HG02623 (cell line): ENCODE results near the gene ALPL.

ENCODE experiments used
- ATAC-seq: cut with Tn5 transposase; IDR thresholded peaks from one replicate; pipeline ENCODE4 v1.9.1; 2021; ENCODE audit warnings: moderate library complexity; ENCODE audit not compliant: unreplicated experiment

The ALPL gene

GRCh38 chr1:21614419-21615115, 105.3 kb downstream of the ALPL start:
- ATAC-seq, result no peak

GRCh38 chr1:21616372-21616771, 107.1 kb downstream of the ALPL start:
- no peak for ATAC-seq

- no peak for ATAC-seq
These were observed 108.0 kb downstream of the ALPL start for GRCh38 chr1:21617126-21617738.

GRCh38 chr1:21618059-21618458, 108.8 kb downstream of the ALPL start:
- ATAC-seq, result no peak

- ATAC-seq, result no peak
These were observed 109.5 kb downstream of the ALPL start for GRCh38 chr1:21618561-21619374.

- ATAC-seq, result no peak
These were observed 110.2 kb downstream of the ALPL start for GRCh38 chr1:21619375-21619947.

GRCh38 chr1:21620011-21620410, 110.8 kb downstream of the ALPL start:
- ATAC-seq, result no peak

- ATAC-seq, result no peak
These were observed 111.3 kb downstream of the ALPL start for GRCh38 chr1:21620496-21620895.

GRCh38 chr1:21621051-21621450, 111.8 kb downstream of the ALPL start:
- ATAC-seq, result no peak

GRCh38 chr1:21621761-21622436, 112.7 kb downstream of the ALPL start:
- no peak for ATAC-seq

GRCh38 chr1:21622466-21623315, 113.5 kb downstream of the ALPL start:
- no peak for ATAC-seq

GRCh38 chr1:21623410-21623961, 114.3 kb downstream of the ALPL start:
- no peak for ATAC-seq

GRCh38 chr1:21624571-21625389, 115.6 kb downstream of the ALPL start:
- no peak for ATAC-seq

GRCh38 chr1:21625390-21626190, 116.4 kb downstream of the ALPL start:
- ATAC-seq, result no peak

- no peak for ATAC-seq
These were observed 117.7 kb downstream of the ALPL start for GRCh38 chr1:21626921-21627339.
